Right renal cortex interstitium (tissue), 3 donors: ENCODE results near the gene KCNJ15. TPM values are rescaled to one million over a fixed set of nuclear protein-coding genes. Genes with fewer than 3 reads are reported as not detected.
"Not testable (repeated sequence)": the region's sequence is repeated elsewhere in the genome, so short reads cannot be mapped to it uniquely, and the experiment has no call there.

Experiments
- DNase-seq, 3 donors: peaks; one replicate each; pipeline ENCODE4 v3.0.0-alpha.2; 2013; ENCODE audit warnings: low read depth in 3 of 3, low spot score in 2 of 3
- polyA plus RNA-seq, 3 donors: library from polyadenylated mRNA; unstranded; fragments of 120-200 nt; gene quantifications; one replicate each; pipeline ENCODE4 v1.2.1, GENCODE V29; 2013; ENCODE audit not compliant: insufficient read length in 3 of 3

KCNJ15 gene
- polyA plus RNA-seq, 3 donors, result 239 to 261 (median 244) TPM

DNA sequence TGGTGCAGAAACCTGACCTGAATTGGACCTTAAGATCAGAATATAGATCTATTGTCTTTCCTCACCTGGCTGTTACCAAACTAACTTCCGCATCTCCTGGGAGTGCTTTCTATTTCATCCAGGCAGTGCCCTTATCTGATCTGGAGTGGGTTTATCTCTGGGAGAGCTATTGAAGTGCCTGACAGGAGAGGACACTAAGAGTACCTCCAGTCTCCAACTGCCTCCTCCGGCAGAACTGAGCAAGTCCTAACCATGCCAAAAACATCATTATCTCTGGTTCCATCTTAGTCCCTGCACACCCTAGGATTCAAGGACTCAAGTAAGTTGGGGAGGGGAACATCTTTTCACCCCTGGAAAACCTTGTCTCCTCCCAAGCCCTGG lies 12.4 kb upstream of the KCNJ15 start:
- no peak for DNase-seq

DNA sequence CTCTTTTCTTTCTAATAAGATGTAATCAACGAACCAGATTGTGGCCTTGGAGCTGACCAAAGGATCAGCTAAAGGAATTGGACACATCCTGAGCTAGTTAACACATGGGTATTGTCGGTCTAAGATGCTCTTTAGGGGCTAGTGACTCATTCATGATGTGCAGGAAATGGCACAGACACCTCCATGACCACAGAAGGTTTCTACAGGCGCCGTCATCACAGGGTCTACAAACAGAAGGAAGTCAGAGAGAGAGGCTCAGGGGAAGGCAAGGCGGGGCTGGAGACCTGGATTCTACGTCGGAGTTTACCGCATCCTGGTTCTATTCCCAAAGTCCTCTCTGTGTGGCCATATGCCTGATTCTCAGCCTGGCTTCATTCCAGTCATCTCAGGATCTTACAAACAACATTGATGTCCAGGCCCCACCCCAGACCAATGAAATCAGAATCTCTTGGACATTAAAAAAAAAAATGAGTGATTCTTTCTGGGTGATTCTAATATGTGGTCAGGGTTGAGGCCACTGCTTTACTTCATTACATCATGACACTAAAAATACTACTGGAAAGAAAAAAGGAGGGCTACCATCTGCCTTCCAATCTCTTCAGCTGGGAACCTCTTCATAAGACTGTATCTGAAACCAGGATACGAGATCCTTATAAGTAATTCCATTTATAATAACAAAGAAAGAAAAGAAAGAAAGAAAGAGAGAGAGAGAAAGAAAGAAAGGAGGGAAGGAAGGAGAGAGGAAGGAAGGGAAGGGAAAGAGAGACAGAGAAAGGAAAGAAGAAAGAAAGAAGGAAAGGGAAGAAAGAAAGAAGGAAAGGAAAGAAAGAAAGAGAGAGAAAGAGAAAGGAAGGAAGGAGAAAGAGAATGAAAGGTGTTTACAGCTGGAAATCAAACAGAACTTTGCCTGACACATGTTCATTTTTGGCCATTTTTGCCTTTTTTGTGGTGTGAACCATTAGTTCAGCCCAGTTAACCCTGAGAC lies 11.6 kb upstream of the KCNJ15 start:
- no peak for DNase-seq

- DNase-seq, result no peak
Observed at GRCh38 chr21:38246511-38246910, 10.3 kb upstream of the KCNJ15 start.

GRCh38 chr21:38247054-38247453 lies 9.7 kb upstream of the KCNJ15 start:
- not testable (repeated sequence) for DNase-seq

DNA sequence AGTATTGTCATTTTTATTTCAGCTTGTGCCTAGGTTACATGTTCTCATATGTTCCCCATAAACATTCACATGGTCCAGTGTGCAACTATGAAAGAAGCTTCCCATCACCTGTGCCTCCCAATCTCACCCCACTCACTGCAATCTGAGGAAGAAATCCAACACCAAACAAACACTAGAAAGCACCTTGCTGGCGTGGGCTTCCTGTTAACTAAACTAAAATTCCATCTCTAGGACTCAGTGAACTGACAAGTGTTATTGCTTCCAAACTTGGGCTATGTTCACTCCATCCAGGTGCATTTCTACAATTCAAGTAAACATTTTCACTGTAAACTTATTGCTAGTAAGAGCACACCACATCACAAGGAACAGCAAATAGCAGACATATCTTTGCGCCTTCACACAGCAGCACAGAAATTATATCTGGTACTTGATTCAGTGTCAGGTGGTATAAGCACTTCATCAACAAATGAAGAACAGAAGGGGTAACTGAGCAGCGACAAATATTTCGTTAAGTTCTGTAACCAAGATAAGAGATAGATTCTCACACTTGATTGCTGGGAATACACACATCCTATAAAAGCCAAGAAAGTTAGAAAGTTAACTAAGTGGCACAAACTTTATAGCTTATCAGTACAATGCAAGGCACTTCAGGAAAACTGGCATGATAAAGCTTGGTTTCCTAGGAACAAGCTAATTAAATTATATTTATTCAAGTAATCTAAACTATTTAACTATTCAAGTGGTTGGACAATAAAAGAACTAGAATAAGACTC lies 8.9 kb upstream of the KCNJ15 start:
- no peak for DNase-seq

- no peak for DNase-seq
Observed at GRCh38 chr21:38249256-38249655, 7.5 kb upstream of the KCNJ15 start.

- no peak for DNase-seq
Observed at GRCh38 chr21:38249696-38250278, 7.0 kb upstream of the KCNJ15 start.

DNA sequence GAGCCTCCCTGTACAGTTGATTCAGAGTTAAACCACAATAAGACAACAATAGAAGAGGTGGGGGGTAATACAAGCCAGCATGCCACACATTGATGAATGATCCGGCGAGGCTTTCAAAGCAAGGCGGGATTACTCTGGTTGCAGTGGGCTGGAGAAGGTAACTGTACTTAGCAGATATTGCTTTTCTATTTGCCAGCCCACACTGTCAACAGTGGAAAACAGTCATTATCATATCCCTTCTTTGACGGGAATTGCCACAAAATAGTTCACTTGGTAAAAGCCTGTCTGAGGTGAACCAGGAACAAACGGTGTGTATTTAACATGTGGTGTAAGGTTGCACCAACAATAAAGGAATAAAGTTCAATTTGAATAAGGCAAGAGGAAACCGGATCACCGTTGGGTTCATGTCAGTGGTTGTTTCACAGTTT lies 5.8 kb upstream of the KCNJ15 start:
- DNase-seq, result no peak

DNA sequence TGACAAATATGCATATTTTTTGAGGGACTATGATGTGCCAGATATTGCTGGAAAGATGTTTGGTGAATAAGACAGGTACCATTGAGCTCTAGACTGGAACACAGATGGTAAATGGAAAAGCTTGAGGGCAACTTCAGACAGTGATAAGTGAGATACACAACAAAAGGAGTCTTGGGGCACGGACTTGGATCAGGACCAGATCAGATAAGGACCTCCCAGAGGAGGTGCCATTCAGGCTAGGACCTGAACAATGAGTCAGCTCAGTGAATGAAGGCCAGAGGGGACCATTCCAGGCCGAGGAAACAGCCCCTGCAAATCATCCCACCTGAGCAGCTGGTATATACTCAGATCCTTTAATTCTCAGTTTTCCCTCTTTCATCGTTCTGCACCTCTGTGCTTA lies 1.8 kb upstream of the KCNJ15 start:
- DNase-seq, result no peak

GRCh38 chr21:38255571-38256117 lies 1.1 kb upstream of the KCNJ15 start:
- no peak for DNase-seq

GRCh38 chr21:38257667-38258066 lies 876 bp downstream of the KCNJ15 start:
- no peak for DNase-seq

- DNase-seq, result no peak
Observed at GRCh38 chr21:38258521-38259485, 2.0 kb downstream of the KCNJ15 start.

DNA sequence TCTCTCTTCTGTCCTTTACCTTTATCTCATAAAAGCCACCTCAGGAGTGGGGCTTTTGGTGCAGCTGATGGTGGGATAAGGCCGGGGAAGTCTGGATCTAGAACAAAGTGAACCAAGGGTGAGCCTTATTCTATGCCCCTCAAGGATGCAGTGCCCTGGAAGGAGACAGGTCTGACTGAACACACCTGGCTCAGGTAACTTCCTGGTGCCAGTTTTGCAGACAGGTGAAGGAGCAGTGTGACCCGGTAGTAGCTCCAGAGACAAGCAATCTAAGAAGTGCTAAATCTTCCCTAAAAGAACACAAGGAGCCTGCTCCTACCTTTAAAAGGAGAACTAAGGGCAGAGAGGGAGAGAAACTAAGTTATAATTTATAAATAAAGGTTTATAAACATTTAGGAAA lies 2.9 kb downstream of the KCNJ15 start:
- DNase-seq, result no peak

GRCh38 chr21:38260426-38260825 lies 3.6 kb downstream of the KCNJ15 start:
- no peak for DNase-seq

DNA sequence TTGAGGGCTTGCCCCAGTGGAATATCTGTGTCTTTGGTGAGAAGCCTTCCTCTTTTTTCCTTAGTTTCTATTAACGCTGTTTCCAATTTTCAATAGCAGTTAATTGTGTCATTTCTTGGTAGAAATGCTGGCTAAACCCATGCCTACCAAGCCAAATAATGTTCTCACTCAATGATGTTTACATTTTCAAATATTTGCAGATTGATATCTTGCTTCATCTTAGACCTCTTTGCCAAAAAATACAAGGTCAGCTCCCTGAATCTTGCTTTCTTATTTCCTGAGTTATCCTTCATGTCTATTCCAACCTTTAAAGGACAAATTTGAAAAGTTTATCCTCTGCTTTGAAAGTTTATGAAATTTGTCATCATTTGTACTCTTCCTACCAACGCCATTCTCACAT lies 5.1 kb downstream of the KCNJ15 start:
- DNase-seq, result no peak

DNA sequence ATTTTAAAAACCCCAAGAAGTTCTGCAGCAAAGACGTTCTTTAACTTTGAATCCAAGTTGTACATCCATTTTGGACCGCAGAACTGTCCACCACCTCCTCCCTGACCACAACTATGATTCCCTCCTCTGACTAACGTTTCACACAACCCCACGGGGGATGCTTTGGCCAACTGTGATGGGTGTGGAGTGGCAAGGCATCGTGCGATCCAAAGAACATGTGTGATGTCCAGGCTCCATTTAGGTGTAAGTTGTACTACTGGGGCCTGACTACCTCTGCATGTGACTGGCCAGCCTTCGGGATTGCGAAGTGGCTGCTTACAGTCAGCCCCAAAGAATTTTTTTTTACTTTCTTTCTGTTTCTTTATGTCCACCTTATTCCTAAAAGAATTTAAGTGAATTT lies 6.7 kb downstream of the KCNJ15 start:
- DNase-seq, result no peak

- DNase-seq, result no peak
Observed at GRCh38 chr21:38264571-38264970, 7.8 kb downstream of the KCNJ15 start.

- DNase-seq, result no peak
Observed at GRCh38 chr21:38265166-38265565, 8.4 kb downstream of the KCNJ15 start.

- no peak for DNase-seq
Observed at GRCh38 chr21:38266732-38267131, 9.9 kb downstream of the KCNJ15 start.
